HG03060 (cell line): Measurements from ENCODE around the gene PPCDC.

Experiments used
- ATAC-seq: cut with Tn5 transposase; IDR thresholded peaks from one replicate; pipeline ENCODE4 v1.9.1; 2021; ENCODE audit warnings: low read depth, moderate number of reproducible peaks; ENCODE audit not compliant: unreplicated experiment

The PPCDC gene

DNA sequence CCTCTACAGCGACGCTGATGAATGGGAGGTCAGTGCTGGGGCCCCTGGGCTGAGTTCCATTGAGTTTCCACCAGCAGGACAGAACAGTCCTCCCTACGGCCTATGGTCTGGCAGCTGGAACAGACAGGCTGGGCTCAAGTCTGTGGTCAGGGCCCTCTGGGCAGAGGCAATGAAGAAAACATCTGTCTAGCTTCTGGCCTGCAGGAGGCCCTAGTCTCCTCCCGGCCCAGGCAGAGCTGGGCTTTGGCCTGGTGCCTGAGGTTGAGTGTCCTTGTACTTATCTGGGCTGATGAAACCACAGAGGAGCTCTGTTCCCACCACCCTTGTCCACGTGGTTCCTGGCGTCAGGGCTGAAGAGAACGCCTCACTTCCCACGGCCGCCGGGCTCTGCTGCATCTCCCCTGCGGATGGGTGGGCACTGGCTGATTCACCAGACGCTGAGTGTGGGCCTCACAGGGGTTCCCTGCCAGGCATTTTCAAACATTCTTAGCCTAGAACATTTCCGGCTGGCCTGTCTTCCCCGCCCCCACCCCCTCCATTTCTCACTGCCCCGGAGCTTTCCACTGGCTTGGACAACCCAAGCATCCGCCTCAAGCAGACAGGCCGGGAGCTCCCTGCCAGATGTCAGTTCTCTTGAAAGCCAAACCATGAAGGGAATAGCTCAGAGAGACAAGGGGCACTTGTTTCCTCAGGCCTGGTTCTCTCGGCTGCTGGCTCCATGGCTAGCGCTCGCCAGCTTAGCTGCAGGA is 20.3 kb downstream of the PPCDC start:
- ATAC-seq: peak; percentile 23

- ATAC-seq: no peak
These were observed 21.0 kb downstream of the PPCDC start for GRCh38 chr15:75044258-75044878.

- no peak for ATAC-seq
These were observed 22.1 kb downstream of the PPCDC start for GRCh38 chr15:75045332-75046015.

GRCh38 chr15:75048394-75048793 is 25.0 kb downstream of the PPCDC start:
- no peak for ATAC-seq

DNA sequence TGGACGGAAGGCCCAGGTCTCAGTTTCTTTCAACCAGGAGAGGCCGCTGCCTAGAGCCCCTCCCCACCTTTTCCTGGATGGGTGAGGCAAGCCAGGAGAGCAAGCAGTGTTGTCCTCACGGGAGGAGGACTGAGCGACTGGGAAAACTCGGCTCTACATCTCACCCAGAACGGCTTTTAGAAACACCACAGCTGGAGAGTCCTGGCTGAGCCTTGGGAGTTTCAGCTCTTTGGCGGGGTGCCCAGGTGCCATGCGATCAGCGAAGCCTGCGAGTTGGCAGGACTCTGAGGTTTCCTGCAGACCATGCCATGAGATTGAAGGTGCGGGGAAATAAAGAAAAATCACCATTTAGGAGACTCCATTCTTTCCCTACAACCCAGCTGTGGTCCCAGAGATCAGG is 26.0 kb downstream of the PPCDC start:
- ATAC-seq: no peak

DNA sequence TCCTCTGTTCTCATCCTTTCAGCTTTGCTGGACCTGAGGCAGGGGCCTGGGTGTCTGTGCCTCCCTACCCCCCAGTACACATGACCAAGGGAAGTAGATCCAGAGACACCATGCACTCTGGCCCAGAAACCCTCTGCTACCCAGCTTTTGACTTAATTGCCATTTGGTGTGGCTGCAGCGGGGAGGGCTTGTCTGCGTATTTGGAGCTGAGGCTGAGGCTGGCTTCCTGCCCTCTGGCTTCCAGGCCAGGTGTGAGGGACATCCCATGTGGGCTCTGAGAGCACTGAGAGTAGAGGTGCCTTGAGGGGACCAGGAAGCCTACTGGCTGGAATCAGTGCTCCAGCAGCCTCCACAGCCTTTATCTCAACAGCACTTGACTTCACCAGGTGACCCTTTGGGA is 26.9 kb downstream of the PPCDC start:
- ATAC-seq: no peak

GRCh38 chr15:75051191-75051608 is 27.8 kb downstream of the PPCDC start:
- no peak for ATAC-seq

DNA sequence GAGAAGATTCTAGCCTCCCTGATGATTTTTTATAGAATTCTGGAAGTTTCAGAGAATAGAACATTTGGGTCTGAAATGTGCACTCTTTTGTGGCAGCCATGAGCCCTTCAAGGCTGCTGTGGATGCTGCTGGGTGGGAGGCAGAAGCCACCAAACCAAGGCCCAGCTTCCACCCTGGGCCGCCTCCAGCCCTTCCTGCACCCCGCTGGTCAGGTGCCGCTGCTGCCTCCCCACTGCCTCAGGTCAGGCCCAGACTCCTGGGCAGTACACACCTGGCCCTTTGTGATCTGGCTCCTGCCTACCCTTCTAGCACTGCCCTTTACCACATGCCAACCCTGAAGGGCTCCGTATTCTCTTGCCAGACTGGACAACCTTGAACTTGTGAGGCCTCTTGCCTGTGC is 28.3 kb downstream of the PPCDC start:
- no peak for ATAC-seq

DNA sequence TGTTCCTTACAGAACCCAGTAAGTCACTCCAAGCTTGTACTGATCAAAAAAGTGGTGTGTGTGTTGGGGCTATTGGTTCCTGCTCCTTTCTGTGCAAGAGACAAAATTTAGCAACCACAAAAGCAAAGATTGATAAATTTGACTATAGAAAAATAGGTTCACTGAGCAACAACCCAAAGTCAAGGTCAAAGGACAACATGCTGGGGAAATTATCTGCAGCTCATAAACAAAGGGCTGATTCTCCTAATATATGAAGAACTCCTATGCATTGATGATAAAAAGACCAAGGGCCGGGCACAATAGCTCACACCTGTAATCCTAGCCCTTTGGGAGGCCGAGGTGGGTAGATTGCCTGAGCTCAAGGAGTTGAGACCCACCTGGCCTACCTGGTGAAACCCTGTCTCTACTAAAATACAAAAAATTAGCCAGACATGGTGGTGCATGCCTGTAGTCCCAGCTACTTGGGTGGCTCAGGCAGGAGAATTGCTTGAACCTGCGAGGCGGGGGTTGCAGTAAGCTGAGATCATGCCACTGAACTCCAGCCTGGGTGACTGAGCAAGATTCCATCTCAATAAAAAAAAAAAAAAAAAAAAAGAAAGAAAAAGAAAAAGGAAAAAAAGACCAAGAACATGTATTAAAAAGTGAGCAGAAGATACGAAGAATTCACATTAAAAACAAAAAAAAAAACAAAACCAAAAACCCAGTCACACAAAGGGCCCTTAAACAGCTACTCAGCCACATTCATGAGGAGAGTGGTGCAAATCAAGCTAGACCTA is 29.8 kb downstream of the PPCDC start:
- ATAC-seq: no peak

GRCh38 chr15:75053748-75054125 is 30.3 kb downstream of the PPCDC start:
- ATAC-seq: no peak

DNA sequence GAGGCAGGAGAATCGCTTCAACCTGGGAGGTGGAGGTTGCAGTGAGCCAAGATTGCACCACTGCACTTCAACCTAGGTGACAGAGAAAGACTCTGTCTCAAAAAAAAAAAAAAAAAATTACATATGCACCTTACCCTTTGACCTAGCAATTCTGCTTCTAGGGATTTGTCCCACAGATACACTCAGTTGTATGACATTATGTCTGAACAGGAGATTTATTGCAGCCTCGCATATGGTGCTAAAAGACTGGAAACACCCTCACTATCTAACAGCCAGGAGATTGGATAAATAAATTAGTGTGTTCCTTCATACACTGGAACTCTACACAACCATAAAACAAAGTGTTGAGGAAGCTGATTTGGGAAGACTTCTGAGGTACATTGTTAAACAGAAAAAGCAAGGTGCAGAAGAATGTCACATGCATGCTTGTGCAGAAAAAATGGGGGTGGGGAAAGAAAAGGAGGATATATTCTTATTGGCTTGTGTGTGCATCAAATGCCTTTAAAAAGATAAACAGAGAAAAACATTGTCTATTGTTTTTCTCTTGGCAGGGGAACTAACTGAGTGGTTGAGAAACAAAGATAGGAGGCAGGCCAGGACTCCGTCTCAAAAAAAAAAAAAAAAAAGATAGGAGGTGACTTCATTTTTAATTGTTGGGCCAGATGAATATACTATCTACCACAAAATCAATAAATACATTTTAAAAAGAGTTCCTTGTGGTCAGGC is 30.9 kb downstream of the PPCDC start:
- ATAC-seq: no peak

DNA sequence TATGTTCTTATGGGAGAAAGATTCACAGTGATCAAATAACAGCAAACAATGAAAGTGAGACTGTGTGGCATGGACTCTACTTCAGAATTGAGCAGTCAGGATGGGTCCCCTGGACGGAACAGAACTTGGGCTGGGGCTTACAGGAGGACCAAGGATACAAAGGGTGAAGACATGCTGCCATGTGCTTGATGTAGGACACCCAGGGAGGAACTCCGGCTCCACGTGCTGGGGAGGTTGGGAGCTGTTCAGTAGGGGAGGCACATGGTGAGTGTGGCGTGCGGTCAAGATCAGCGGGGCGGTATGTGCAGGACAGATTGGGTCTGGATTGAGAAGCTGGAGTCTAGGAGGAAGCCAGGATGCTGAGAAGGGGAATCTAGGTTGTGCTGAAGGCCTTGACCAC is 32.6 kb downstream of the PPCDC start:
- ATAC-seq: no peak

GRCh38 chr15:75058127-75058905 is 34.9 kb downstream of the PPCDC start:
- no peak for ATAC-seq

DNA sequence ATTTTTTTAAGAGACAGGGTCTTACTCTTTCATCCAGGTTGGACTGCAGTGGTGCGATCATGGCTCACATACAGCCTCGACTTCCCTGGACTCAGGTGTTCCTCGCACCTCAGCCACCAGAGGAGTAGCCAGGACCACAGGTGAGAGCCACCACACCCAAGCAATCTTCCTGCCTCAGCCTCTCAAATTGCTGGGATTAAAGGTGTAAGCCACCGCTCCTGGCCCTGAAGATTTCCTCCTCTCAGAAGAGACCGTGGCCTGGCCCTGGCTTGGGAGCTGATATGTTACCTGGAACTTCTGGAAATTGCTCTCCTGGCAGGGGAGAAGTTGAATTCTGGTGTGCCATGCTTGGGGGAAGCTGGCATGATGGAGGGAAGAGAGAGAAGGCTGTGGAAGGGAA is 36.2 kb downstream of the PPCDC start:
- ATAC-seq: no peak

- no peak for ATAC-seq
These were observed 37.9 kb downstream of the PPCDC start for GRCh38 chr15:75061272-75061671.

DNA sequence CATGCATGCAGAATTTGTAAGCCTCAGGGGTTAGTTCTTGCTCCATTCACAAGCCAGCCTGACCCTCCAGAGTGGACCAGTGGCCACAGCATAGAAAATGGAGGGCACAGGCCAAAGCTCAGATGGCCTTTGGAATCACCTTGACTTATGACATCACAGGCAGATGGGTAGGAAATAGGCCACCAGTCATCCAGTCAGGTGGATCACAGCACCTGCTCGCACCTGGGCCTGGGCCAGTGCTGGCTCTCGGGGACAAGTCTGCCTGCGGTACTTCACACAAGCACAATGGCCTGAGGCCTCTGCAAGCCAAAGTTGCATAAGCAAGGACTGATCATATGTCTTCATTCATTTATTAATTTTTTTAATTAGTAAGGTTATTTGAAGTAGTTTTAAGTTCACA is 39.3 kb downstream of the PPCDC start:
- ATAC-seq: no peak

DNA sequence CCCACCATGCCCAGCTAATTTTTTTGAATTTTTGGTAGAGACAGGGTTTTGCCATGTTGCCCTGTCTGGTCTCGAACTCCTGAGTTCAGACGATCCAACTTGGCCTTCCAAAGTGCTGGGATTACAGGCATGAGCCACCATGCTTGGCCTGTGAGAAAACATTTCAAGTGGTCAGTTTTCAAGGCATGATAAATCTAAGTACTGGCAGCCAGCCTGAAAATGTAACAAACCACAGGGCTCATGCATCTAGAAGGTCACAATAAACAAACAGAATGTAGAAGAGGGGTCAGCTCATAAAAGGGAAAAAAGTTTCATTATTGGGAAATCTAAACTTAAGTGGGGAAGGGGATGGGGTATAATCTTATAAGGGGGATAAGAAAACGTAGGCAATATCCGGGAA is 39.9 kb downstream of the PPCDC start:
- no peak for ATAC-seq

DNA sequence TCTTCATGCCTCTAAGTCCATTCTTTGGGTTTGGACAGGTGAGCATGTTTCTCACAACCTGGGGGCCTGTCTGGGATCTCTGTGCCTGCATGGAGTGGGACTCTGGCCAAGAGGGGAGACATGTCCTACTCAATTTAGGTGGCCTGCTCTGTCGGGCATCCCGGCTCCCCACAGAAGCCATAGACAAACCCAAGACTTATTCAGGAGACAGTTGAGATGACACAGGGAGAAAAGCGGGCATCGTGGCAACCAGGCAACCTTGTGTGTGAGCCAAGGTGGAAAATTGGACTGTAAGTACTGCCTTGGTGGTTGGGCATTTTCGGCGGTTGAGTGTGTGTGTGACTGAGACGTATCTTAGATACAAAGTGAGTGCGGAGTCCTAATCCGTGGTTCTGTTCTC is 40.5 kb downstream of the PPCDC start:
- ATAC-seq: no peak

- no peak for ATAC-seq
These were observed 41.5 kb downstream of the PPCDC start for GRCh38 chr15:75064846-75065245.

DNA sequence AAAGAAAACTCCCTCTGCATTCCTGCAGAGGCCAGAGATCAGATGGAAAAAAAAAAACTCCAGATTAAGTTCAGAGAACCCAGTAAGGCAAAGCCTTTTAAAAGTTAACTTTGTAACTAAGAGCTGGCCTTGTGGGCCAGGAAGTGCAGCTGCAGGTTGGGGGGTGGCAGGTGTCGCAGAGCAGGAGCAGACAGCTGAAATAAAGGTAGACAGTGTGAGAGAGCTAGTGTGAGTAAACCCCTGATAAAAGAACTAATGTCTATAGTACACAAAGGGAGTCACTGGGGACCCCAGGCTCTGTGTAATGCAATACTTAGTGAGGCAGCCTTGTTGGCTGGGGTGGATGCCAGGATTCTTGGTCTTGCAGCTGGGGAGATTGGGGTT is 42.1 kb downstream of the PPCDC start:
- ATAC-seq: no peak
